Fibroblast of the aortic adventitia (primary cell): ENCODE measurements around the gene AIG1. TPM values are rescaled to one million over a fixed set of nuclear protein-coding genes. Genes with fewer than 3 reads are reported as not detected.

Experiments
- DNase-seq: peaks from one replicate; pipeline ENCODE4 v3.0.0-alpha.2; 2010; ENCODE audit warnings: low read depth
- H3K4me3 ChIP-seq: 2 replicates; pipeline ENCODE4 v1.5.1; 2011; ENCODE audit warnings: low read depth, mild to moderate bottlenecking, control low read depth, low read length, moderate library complexity
- CTCF ChIP-seq: IDR thresholded peaks from 2 replicates; pipeline ENCODE4 v1.5.1; 2011; ENCODE audit warnings: mild to moderate bottlenecking, low read length, control low read depth, inconsistent platforms; ENCODE audit not compliant: insufficient read depth
- total RNA-seq: library from RNA; depleted of rRNA; stranded (reverse); fragments of >200 nt; gene quantifications from 2 replicates; pipeline ENCODE4 v1.2.3, GENCODE V29; 2012; ENCODE audit warnings: low replicate concordance

Gene AIG1
- total RNA-seq, 1 donor: 28.0 TPM

DNA sequence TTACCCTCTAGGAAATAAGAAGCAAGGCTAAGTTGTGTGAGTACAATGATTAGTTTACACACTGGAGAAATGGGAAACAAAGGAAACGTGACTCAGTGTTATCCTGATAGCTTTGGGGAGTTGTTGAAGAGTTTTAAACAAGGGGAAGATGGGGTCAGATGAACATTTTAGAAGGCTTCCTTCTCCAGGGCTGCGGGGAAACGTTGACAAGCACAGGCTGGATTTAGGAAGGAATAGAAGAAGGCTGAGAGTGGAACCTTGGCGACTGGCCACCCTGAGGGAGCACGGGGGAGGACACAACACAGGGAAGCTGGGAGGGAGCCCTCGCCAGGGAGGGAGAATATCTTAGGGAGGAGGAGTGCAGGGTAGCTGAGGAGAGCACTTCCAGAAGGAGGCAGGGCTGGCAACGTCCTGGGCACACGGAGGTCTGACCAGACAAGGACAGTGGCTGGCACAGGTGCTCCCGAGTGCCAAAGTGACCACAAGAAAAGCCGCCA is 134.7 kb downstream of the AIG1 start:
- no peak for TF ChIP-seq CTCF
- no peak for DNase-seq
- no peak overlapping the region for H3K4me3 ChIP-seq

- DNase-seq: no peak
- TF ChIP-seq CTCF: no peak
- H3K4me3 ChIP-seq: no peak overlapping the region
Measured at GRCh38 chr6:143196525-143197225, 136.0 kb downstream of the AIG1 start.

DNA sequence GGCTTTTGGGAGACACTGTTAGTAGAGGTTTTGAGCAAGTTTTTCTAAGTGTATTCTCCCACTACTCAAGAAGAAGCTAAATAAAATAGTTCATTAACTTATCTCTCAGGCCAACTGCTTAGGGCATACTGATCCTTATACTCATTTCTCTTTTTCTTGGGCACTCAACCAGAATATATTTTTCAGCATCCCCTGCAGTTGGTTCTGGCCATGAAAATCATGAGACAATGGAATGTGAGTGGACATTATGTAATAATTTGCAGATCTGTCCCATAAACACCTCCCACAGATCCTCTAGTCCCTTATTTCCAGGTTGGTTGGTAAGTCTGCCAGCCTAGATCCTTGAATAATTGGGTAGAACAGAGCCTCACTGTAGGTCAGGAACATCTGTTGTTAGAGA is 136.7 kb downstream of the AIG1 start:
- peak; percentile 40 for DNase-seq
- TF ChIP-seq CTCF: no peak
- H3K4me3 ChIP-seq: no peak overlapping the region

DNA sequence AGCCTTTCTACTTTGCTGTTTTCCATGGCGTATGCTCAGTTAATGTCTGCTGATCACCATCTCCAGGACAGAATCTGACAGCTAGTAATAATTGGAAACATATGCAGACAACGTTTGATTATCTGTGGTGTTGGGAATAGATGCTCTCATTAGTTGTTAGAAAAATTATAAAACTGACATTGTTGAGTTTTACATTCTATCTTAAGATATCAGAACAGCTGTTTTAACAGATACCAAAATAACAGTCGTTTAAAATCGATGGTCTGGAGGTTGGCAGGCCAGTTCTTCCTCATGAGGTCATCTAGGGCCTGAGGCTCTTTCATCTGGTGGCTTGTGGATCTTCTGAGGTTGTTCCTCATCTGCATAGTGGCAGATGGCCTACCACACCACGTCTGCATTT is 137.6 kb downstream of the AIG1 start:
- no peak for DNase-seq
- no peak for TF ChIP-seq CTCF
- H3K4me3 ChIP-seq: no peak overlapping the region

GRCh38 chr6:143199291-143199690 is 138.6 kb downstream of the AIG1 start:
- H3K4me3 ChIP-seq: no peak overlapping the region
- DNase-seq: no peak
- no peak for TF ChIP-seq CTCF

- peak; percentile 66 for DNase-seq
- no peak for TF ChIP-seq CTCF
- no peak overlapping the region for H3K4me3 ChIP-seq
Measured at GRCh38 chr6:143200167-143200770, 139.6 kb downstream of the AIG1 start.
